BLaER1 (cell line): ENCODE data around the gene ARHGDIA.
"Not testable (repeated sequence)": the region's sequence is repeated elsewhere in the genome, so short reads cannot be mapped to it uniquely, and the experiment has no call there.

Experiments used
- H3K27ac ChIP-seq: shearing (Covaris generic); formaldehyde crosslinking; 2 replicates; pipeline ENCODE4 v1.8.1; 2022
- H3K27me3 ChIP-seq: shearing (Covaris generic); formaldehyde crosslinking; 2 replicates; pipeline ENCODE4 v1.8.1; 2022
- H3K36me3 ChIP-seq: shearing (Covaris generic); formaldehyde crosslinking; 2 replicates; pipeline ENCODE4 v1.8.1; 2022
- H3K4me1 ChIP-seq: shearing (Covaris generic); formaldehyde crosslinking; 2 replicates; pipeline ENCODE4 v1.8.1; 2022
- H3K4me2 ChIP-seq: shearing (Covaris generic); formaldehyde crosslinking; 2 replicates; pipeline ENCODE4 v1.8.1; 2022
- H3K4me3 ChIP-seq: shearing (Covaris generic); formaldehyde crosslinking; 2 replicates; pipeline ENCODE4 v1.8.1; 2022
- H3K9ac ChIP-seq: shearing (Covaris generic); formaldehyde crosslinking; 2 replicates; pipeline ENCODE4 v1.8.1; 2022
- H3K9me3 ChIP-seq: shearing (Covaris generic); formaldehyde crosslinking; 2 replicates; pipeline ENCODE4 v1.8.1; 2022
- H4K20me1 ChIP-seq: shearing (Covaris generic); formaldehyde crosslinking; 2 replicates; pipeline ENCODE4 v1.8.1; 2022
- Cebpa-rat ChIP-seq: shearing (Covaris generic); IDR thresholded peaks from 2 replicates; pipeline ENCODE4 v1.8.1; 2022

ARHGDIA gene

DNA sequence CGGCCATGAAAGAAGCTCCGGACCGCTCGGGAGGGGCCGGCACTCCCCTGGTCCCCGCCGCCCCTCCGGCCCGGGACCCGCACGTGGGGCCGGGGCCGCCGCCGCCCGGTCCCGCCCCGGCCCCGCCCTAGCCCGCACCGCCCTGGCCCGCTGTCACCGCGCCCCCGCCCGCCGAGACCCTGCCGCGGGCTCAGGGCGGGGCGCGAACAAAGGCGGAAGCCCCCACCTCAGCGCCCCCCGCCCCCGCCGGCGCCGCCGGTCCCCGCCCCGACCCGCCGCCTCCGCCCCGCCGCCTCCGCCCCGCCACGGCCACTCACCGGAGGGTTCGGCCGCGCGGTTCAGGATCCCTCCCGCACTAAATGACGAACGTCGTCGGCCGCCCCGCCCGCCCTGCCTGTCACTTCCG, at the start of gene ARHGDIA:
ARHGDIA (minus strand) TSS at position 357 of the 406 bp plus-strand sequence. CDS start 1,407 bp downstream, outside the sequence.
- peak within 1 kb of the TSS; percentile 94 for H3K4me3 ChIP-seq
- H3K36me3 ChIP-seq: peaks cover 37% of the 10 kb centered on the region
- peaks cover 58% of the 10 kb centered on the region for H3K4me1 ChIP-seq
- no peaks in the 10 kb centered on the region for H3K27me3 ChIP-seq
- peak within 1 kb of the TSS; percentile 99 for H3K9ac ChIP-seq
- H3K4me2 ChIP-seq: peak within 1 kb of the TSS; percentile 89
- no peaks in the 10 kb centered on the region for H3K9me3 ChIP-seq
- no peak for TF ChIP-seq Cebpa-rat
- H4K20me1 ChIP-seq: peaks cover 49% of the 10 kb centered on the region
- H3K27ac ChIP-seq: peak within 1 kb of the TSS; percentile 100

DNA sequence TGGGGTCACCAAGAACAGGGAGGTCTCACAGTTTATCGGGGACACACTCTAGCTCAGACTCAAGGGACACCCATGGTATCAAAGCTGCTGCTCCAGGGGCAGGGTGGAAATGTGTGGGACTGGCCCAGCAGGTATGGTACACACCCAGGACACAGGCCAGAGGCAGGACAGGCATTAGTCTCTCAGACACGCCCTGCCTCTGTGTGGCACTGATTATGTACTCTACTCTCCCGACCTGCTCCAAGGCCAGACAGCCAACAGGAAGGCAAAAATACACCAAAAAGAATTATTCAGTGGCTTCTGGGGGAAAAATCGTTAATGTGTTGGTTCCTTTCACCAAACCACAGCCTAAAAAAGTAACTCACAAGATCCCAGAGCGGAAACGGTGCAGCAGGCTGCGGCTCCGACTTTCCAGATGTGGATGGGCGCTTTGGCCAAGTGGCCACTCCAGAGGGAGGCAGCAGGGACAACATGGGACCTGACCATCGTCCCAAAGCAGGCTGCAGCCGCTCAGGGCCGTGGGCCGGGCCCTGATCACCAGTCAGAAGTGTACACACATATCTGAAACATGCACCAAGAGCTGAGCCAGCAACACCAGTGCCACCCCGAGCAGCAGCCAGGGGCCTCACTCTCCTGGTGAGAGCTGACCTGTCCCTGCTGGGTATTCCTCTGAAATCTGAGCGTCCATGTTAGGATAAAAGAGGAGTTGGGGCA, 47.9 kb upstream of the ARHGDIA start:
- H3K9me3 ChIP-seq: no peaks in the 10 kb centered on the region
- H3K4me3 ChIP-seq: peak overlapping the region; percentile 99
- H3K36me3 ChIP-seq: peaks cover 49% of the 10 kb centered on the region
- H3K27me3 ChIP-seq: no peaks in the 10 kb centered on the region
- peak overlapping the region; percentile 100 for H3K4me2 ChIP-seq
- peaks cover 76% of the 10 kb centered on the region for H3K4me1 ChIP-seq
- peak overlapping the region; percentile 76 for H3K9ac ChIP-seq
- TF ChIP-seq Cebpa-rat: no peak
- H3K27ac ChIP-seq: peak overlapping the region; percentile 90
- H4K20me1 ChIP-seq: peaks cover 45% of the 10 kb centered on the region

DNA sequence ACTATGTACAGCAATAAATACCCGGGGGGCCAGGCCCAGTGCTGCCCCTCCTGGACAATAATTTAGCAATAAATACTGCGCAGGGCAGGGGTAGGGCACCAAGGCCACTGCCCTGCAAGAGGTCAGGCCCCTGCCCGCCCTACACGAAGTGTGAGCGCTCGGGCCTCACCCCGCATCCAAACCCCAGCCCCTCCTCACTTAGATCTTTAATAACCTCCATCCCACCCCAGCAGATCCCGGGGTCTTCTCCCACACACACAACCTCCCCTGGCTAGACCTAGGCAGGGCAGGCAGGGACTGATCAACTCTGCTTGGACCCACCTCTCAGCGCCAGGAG, 47.2 kb upstream of the ARHGDIA start:
- Histone ChIP-seq H3K27ac (peak overlapping the region; percentile 90), H4K20me1 (peaks cover 46% of the 10 kb centered on the region), H3K4me2 (peak overlapping the region; percentile 100), H3K36me3 (peaks cover 56% of the 10 kb centered on the region), H3K4me1 (peaks cover 69% of the 10 kb centered on the region), H3K4me3 (peak overlapping the region; percentile 99), H3K9ac (peak overlapping the region; percentile 76)
- not testable (repeated sequence) for H3K27me3 ChIP-seq, H3K9me3 ChIP-seq

DNA sequence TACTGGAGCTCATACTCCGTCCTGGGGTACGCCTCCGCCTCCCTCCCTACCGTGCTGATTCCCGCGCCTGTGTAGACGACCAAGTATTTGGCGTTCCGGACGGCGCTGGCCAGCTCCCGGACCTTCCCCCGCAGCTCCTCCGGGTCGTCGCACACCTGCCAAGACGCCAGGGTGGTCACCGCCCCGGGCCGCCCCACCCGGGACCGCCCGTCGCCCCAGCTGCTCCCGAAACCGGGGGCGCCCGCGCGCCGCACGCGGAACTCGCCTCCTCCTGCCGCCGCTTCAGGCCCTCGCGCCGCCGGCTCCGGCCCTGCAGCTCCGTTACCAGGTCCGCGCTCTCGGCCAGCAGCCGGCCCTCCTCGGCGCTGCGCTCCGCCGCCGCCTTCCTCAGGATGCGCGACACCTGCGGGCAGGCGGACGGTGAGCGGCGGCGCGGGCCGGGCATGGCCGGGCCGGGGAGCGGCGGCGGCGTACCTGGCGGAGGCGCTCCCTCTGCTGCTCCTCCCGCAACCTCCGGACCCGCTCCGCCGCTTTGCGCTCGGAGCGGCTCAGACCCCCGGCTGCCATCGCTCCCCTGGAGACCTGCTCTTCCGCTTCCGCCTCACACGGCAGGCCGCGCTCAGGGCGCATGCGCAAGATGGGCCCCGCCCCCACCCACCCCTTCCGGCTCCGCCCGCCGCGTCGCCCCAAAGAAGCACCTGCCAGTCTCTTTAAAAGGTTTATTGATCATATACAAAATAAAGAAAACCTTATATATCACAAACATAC, 46.6 kb upstream of the ARHGDIA start, which contains the start of gene SIRT7:
SIRT7 (minus strand) TSS at position 612 of the 768 bp plus-strand sequence; CDS start at position 567, 45 bp downstream.
- Histone ChIP-seq H4K20me1 (peaks cover 51% of the 10 kb centered on the region), H3K4me3 (peak within 1 kb of the TSS; percentile 99), H3K36me3 (peaks cover 58% of the 10 kb centered on the region), H3K4me1 (peaks cover 64% of the 10 kb centered on the region), H3K4me2 (peak within 1 kb of the TSS; percentile 100), H3K9me3 (no peaks in the 10 kb centered on the region), H3K9ac (peak within 1 kb of the TSS; percentile 96), H3K27ac (peak within 1 kb of the TSS; percentile 93), H3K27me3 (no peaks in the 10 kb centered on the region)
- TF ChIP-seq Cebpa-rat: no peak

DNA sequence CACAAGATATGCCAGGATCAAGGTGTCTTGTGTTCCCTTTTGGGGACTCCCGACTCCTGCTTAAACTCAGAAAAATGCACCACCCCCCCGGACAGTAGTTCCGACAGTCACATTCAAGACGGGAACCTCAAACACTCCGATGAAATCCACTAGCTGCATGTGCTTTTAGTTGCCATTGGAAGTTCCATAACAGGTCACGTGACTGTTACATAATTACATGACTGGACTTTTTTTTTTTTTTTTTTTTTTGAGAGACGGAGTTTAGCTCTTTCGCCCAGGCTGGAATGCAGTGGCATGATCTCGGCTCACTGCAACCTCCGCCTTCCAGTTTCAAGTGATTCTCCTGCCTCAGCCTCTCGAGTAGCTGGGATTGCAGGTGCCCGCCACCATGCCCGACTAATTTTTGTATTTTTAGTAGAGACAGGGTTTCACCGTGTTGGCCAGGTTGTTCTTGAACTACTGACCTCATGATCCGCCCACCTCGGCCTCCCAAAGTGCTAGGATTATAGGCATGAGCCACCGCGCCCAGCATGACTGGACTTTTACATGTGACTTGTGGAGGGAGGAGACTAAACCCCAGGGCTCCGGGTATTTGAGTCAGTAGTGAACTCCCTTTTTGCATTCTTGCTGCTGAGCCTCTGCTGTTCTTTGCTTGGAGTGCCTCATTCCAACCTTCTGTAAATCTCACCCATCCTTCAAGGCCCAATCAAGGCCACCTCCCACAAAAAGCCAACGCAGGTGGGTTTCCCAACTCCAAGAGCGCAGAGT, 45.3 kb upstream of the ARHGDIA start:
- no peak for TF ChIP-seq Cebpa-rat
- no peaks in the 10 kb centered on the region for H3K27me3 ChIP-seq
- H3K4me1 ChIP-seq: peaks cover 56% of the 10 kb centered on the region
- H4K20me1 ChIP-seq: peaks cover 64% of the 10 kb centered on the region
- H3K4me3 ChIP-seq: peak overlapping the region; percentile 99
- peak overlapping the region; percentile 97 for H3K4me2 ChIP-seq
- peaks cover 58% of the 10 kb centered on the region for H3K36me3 ChIP-seq
- peak overlapping the region; percentile 96 for H3K9ac ChIP-seq
- H3K27ac ChIP-seq: peak overlapping the region; percentile 93; the same call in 1 of the 2 replicates
- no peaks in the 10 kb centered on the region for H3K9me3 ChIP-seq

DNA sequence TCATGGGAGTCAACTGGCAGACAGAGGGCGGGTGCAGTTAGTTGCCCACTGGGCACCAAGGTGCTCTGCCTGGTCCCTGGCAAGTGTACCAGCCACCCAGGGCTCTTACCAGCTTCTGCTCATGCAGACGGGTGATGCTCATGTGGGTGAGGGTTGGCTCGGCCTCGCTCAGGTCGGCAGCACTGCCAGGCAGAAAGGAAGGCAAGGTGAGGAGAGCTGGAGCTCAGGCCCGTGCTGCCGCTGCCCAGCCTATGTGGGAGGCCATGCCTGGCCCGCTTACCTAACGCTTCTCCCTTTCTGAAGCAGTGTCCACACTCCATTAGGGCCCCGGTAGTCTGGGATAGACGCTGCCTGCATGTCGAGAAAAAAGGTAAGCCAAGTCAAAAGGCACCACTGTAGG, 44.2 kb upstream of the ARHGDIA start:
- Histone ChIP-seq H3K4me3 (no peak overlapping the region), H3K27ac (0 out of 2 replicates have a peak overlapping the region, but pooled peaks have one; percentile 4), H3K27me3 (no peaks in the 10 kb centered on the region), H3K9ac (no peak overlapping the region), H3K4me2 (no peak overlapping the region), H3K9me3 (no peaks in the 10 kb centered on the region), H3K4me1 (peaks cover 49% of the 10 kb centered on the region), H3K36me3 (peaks cover 48% of the 10 kb centered on the region), H4K20me1 (peaks cover 71% of the 10 kb centered on the region)
- TF ChIP-seq Cebpa-rat: no peak

DNA sequence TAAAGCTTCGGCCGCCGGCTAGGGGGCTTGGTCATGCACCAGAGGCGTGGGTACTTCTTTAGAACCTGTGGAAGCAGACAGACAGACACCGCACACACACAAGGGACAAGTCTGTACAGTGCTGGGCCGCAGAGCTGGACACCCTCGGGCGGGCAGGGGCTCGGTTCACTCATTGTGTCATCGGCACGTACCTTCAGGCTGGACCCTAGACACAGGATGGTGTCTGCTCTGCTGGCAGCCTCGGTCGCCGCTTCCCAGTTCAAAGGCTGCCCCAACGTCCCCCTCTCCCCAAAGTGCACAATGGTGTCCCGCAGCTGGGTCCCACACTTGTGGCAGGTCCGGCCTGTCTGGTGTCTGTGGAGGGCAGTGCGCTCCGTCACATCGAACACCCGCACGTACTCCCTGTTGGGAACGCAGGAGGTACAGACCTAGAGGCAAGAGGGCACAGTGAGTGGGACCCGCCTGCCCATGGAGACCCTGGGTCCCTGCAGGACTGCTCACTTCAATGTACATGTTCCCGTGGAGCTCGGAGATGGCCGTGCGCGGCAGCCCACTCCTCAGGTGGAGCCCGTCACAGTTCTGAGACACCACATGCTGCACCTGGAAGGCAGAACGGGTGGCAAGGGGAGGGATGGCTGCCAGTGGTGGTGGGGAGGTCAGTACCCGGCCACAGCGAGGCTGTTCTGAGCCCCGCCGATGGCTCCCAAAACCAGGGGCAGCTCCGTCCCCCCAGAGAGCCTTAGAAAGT, 43.1 kb upstream of the ARHGDIA start:
- no peaks in the 10 kb centered on the region for H3K27me3 ChIP-seq
- peaks cover 49% of the 10 kb centered on the region for H3K4me1 ChIP-seq
- peaks cover 82% of the 10 kb centered on the region for H4K20me1 ChIP-seq
- H3K36me3 ChIP-seq: peaks cover 51% of the 10 kb centered on the region
- H3K4me2 ChIP-seq: no peak overlapping the region
- TF ChIP-seq Cebpa-rat: no peak
- no peak overlapping the region for H3K9ac ChIP-seq
- no peak overlapping the region for H3K27ac ChIP-seq
- no peak overlapping the region for H3K4me3 ChIP-seq
- no peaks in the 10 kb centered on the region for H3K9me3 ChIP-seq

DNA sequence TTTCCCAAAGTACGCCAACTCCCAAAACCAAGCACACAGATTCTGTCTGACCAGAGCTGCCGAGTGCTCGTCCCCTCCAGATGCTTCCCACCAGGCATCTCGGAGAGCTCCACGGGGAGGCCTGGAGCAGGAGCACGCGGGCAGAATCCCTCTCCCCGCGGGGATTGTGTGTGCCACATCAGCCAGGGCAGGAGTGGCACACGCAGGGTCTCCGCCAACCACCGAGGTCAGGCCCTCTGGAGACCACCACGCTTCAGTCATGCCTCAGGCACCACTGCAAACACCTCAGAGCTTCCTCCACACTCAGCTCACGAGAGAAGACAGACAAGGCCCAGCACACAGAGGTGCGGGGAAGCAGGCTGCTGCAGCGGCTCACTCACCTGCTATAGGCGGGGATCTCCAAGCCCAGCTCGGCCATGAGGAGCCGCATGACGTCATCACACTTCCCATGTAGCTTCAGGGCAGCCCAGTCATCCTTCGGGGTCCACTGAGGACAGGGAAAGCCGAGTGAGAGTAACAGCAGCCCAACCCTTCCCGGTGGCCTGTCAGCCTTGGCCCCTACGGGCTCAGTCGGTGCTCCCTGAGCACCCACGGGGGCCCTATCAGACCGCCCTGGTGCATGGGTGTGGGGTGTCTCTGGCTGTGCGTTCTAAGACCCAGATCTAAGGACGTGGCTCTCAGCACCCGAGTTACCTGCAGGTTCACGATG, 42.4 kb upstream of the ARHGDIA start:
- Histone ChIP-seq H3K4me3 (no peak overlapping the region), H3K9me3 (no peaks in the 10 kb centered on the region), H3K9ac (no peak overlapping the region), H3K36me3 (peaks cover 58% of the 10 kb centered on the region), H4K20me1 (peaks cover 84% of the 10 kb centered on the region), H3K27ac (no peak overlapping the region), H3K4me2 (no peak overlapping the region), H3K4me1 (peaks cover 46% of the 10 kb centered on the region), H3K27me3 (no peaks in the 10 kb centered on the region)
- no peak for TF ChIP-seq Cebpa-rat
